CD4-positive, CD25-positive, alpha-beta regulatory T cell (primary cell): ENCODE data around the gene OR10J5. TPM values are rescaled to one million over a fixed set of nuclear protein-coding genes. Genes with fewer than 3 reads are reported as not detected.
"Not testable (repeated sequence)": the region's sequence is repeated elsewhere in the genome, so short reads cannot be mapped to it uniquely, and the experiment has no call there.

ENCODE experiments used
- ATAC-seq, 2 donors: fragments of 150-1000 bp; cut with Tn5 transposase; one replicate each; pipeline ENCODE4 v1.10.0; 2021; ENCODE audit warnings: low read depth in 2 of 2, moderate number of reproducible peaks in 2 of 2, moderate library complexity in 1 of 2
- DNase-seq, 3 donors: peaks; one replicate each; pipeline versions ENCODE4 v3.0.0 to v3.0.0-alpha.2; 2012 to 2022; ENCODE audit warnings: mixed read lengths in 1 of 3
- H3K27ac ChIP-seq: one replicate; pipeline ENCODE4 v1.7.0; 2013; ENCODE audit warnings: mild to moderate bottlenecking, low read length; ENCODE audit not compliant: insufficient read depth, poor library complexity, severe bottlenecking
- H3K27me3 ChIP-seq: one replicate; pipeline ENCODE4 v1.7.0; 2013; ENCODE audit warnings: low read length; ENCODE audit not compliant: control insufficient read depth, insufficient read depth
- H3K36me3 ChIP-seq: one replicate; pipeline ENCODE4 v1.7.0; 2013; ENCODE audit warnings: mild to moderate bottlenecking, low read length, moderate library complexity; ENCODE audit not compliant: control insufficient read depth, insufficient read depth
- H3K4me1 ChIP-seq: 2 replicates; pipeline ENCODE4 v1.7.0; 2013; ENCODE audit warnings: mild to moderate bottlenecking, low read length; ENCODE audit not compliant: insufficient read depth, control insufficient read depth, poor library complexity, severe bottlenecking
- H3K4me3 ChIP-seq: one replicate; pipeline ENCODE4 v1.7.0; 2013; ENCODE audit warnings: low read depth, mild to moderate bottlenecking, low read length, moderate library complexity
- H3K9me3 ChIP-seq, 2 experiments: 1 replicate in 1 of 2; 2 replicates in 1 of 2; pipeline ENCODE4 v1.7.0; 2013; ENCODE audit warnings: low read length in 2 of 2, mild to moderate bottlenecking in 1 of 2, moderate library complexity in 1 of 2; ENCODE audit not compliant: control insufficient read depth in 2 of 2
- H3K27ac Mint-ChIP-seq, 3 donors: one replicate each; pipeline ENCODE4 v1.8.0; 2020 to 2022; ENCODE audit warnings: mild to moderate bottlenecking in 3 of 3, mixed read lengths in 3 of 3, moderate library complexity in 2 of 3
- H3K27me3 Mint-ChIP-seq: one replicate; pipeline ENCODE4 v1.8.0; 2022; ENCODE audit warnings: mild to moderate bottlenecking, mixed read lengths
- H3K36me3 Mint-ChIP-seq: one replicate; pipeline ENCODE4 v1.8.0; 2020; ENCODE audit warnings: mixed read lengths
- H3K4me1 Mint-ChIP-seq, 4 donors: one replicate each; pipeline ENCODE4 v1.8.0; 2020 to 2022; ENCODE audit warnings: mixed read lengths in 4 of 4, mild to moderate bottlenecking in 1 of 4
- H3K4me3 Mint-ChIP-seq, 4 donors: one replicate each; pipeline ENCODE4 v1.8.0; 2020 to 2022; ENCODE audit warnings: mild to moderate bottlenecking in 4 of 4, mixed read lengths in 4 of 4, moderate library complexity in 3 of 4
- H3K9me3 Mint-ChIP-seq, 7 donors: one replicate each; pipeline ENCODE4 v1.8.0; 2020 to 2022; ENCODE audit warnings: mixed read lengths in 7 of 7, mild to moderate bottlenecking in 3 of 7, moderate library complexity in 2 of 7
- polyA plus RNA-seq, 4 donors: library from polyadenylated mRNA; unstranded; fragments of 300-500 nt; fragmentation: Illumina TruSeq; gene quantifications; one replicate each; pipeline ENCODE4 v1.2.3, GENCODE V29; 2021
- total RNA-seq: library from RNA; stranded (reverse); gene quantifications from one replicate; pipeline ENCODE4 v1.2.3, GENCODE V29; 2022

The OR10J5 gene
- total and polyA plus RNA-seq, 5 donors from 2014 or later: not detected

- Histone ChIP-seq H3K4me1 (no peaks in the 10 kb centered on the region), H3K36me3 (no peaks in the 10 kb centered on the region), H3K27ac (no peak overlapping the region), H3K4me3 (no peak overlapping the region), H3K9me3 (peaks cover 2 to 8% of the 10 kb centered on the region in 2 experiments), H3K27me3 (no peaks in the 10 kb centered on the region)
- no peak for ATAC-seq
- H3K4me1 Mint-ChIP-seq: no peaks in the 10 kb centered on the region
- DNase-seq: no peak
- no peak overlapping the region for H3K4me3 Mint-ChIP-seq
- H3K9me3 Mint-ChIP-seq: peaks cover 0 to 17% (median 5%) of the 10 kb centered on the region in 7 donors
- no peaks in the 10 kb centered on the region for H3K36me3 Mint-ChIP-seq
- H3K27ac Mint-ChIP-seq: no peak overlapping the region
- no peaks in the 10 kb centered on the region for H3K27me3 Mint-ChIP-seq
These were observed 26.9 kb downstream of the OR10J5 start for GRCh38 chr1:159508951-159509350.

- no peaks in the 10 kb centered on the region for H3K36me3 Mint-ChIP-seq
- no peaks in the 10 kb centered on the region for H3K36me3 ChIP-seq
- H3K4me1 Mint-ChIP-seq: no peaks in the 10 kb centered on the region
- H3K27ac Mint-ChIP-seq: no peak overlapping the region
- no peak overlapping the region for H3K4me3 Mint-ChIP-seq
- H3K9me3 Mint-ChIP-seq: peaks cover 0 to 21% (median 9%) of the 10 kb centered on the region in 7 donors
- no peaks in the 10 kb centered on the region for H3K27me3 ChIP-seq
- H3K9me3 ChIP-seq: peaks cover 2 to 8% of the 10 kb centered on the region in 2 experiments
- H3K4me1 ChIP-seq: no peaks in the 10 kb centered on the region
- H3K4me3 ChIP-seq: no peak overlapping the region
- H3K27ac ChIP-seq: no peak overlapping the region
- peaks cover 12% of the 10 kb centered on the region for H3K27me3 Mint-ChIP-seq
- ATAC-seq (no peak), DNase-seq (no peak)
These were observed 30.1 kb downstream of the OR10J5 start for GRCh38 chr1:159505676-159506075.

- Histone ChIP-seq H3K4me3 (no peak overlapping the region), H3K27me3 (no peaks in the 10 kb centered on the region), H3K36me3 (no peaks in the 10 kb centered on the region), H3K9me3 (peaks cover 0 to under 1% of the 10 kb centered on the region in 2 experiments), H3K27ac (no peak overlapping the region), H3K4me1 (no peaks in the 10 kb centered on the region)
- Mint-ChIP-seq H3K36me3 (no peaks in the 10 kb centered on the region), H3K27ac (no peak overlapping the region), H3K4me1 (no peaks in the 10 kb centered on the region), H3K4me3 (no peak overlapping the region), H3K9me3 (peaks cover 0 to 16% (median 8%) of the 10 kb centered on the region in 7 donors), H3K27me3 (peaks cover 12% of the 10 kb centered on the region)
- ATAC-seq (no peak), DNase-seq (no peak)
These were observed 34.7 kb downstream of the OR10J5 start for GRCh38 chr1:159501082-159501481.

GRCh38 chr1:159494513-159495210 lies 41.1 kb downstream of the OR10J5 start:
- not testable (repeated sequence) for H3K4me3 ChIP-seq, H3K9me3 Mint-ChIP-seq, DNase-seq, H3K4me3 Mint-ChIP-seq, H3K4me1 ChIP-seq, H3K36me3 Mint-ChIP-seq, H3K9me3 ChIP-seq, H3K36me3 ChIP-seq, H3K27ac ChIP-seq, H3K4me1 Mint-ChIP-seq, H3K27me3 ChIP-seq, H3K27me3 Mint-ChIP-seq, H3K27ac Mint-ChIP-seq, ATAC-seq

GRCh38 chr1:159493354-159493753 lies 42.5 kb downstream of the OR10J5 start:
- Mint-ChIP-seq H3K36me3 (no peaks in the 10 kb centered on the region), H3K4me3 (no peak overlapping the region), H3K27ac (no peak overlapping the region), H3K9me3 (peaks cover 0 to 8% (median 3%) of the 10 kb centered on the region in 7 donors), H3K27me3 (no peaks in the 10 kb centered on the region), H3K4me1 (no peaks in the 10 kb centered on the region)
- no peak for ATAC-seq
- no peaks in the 10 kb centered on the region for H3K4me1 ChIP-seq
- no peaks in the 10 kb centered on the region for H3K36me3 ChIP-seq
- H3K9me3 ChIP-seq: no peaks in the 10 kb centered on the region
- no peak overlapping the region for H3K27ac ChIP-seq
- no peak overlapping the region for H3K4me3 ChIP-seq
- DNase-seq: no peak
- H3K27me3 ChIP-seq: no peaks in the 10 kb centered on the region

GRCh38 chr1:159492575-159493323 lies 43.1 kb downstream of the OR10J5 start:
- Mint-ChIP-seq H3K36me3 (no peaks in the 10 kb centered on the region), H3K9me3 (peaks cover 0 to 8% (median 3%) of the 10 kb centered on the region in 7 donors), H3K27me3 (no peaks in the 10 kb centered on the region), H3K4me3 (no peak overlapping the region), H3K4me1 (no peaks in the 10 kb centered on the region), H3K27ac (no peak overlapping the region)
- no peak overlapping the region for H3K4me3 ChIP-seq
- H3K9me3 ChIP-seq: no peaks in the 10 kb centered on the region
- no peak overlapping the region for H3K27ac ChIP-seq
- H3K27me3 ChIP-seq: no peaks in the 10 kb centered on the region
- DNase-seq (no peak), ATAC-seq (no peak)
- no peaks in the 10 kb centered on the region for H3K4me1 ChIP-seq
- no peaks in the 10 kb centered on the region for H3K36me3 ChIP-seq
